CD14-positive monocyte (primary cell): ENCODE measurements around the gene TYROBP. TPM values are rescaled to one million over a fixed set of nuclear protein-coding genes. Genes with fewer than 3 reads are reported as not detected.
A peak's percentile ranks its signal among the peaks of the same experiment; 100 is the strongest.

Experiments
- DNase-seq, 3 donors: peaks; one replicate each; pipeline ENCODE4 v3.0.0-alpha.2; 2011 to 2022
- H2AFZ ChIP-seq: 2 replicates; pipeline ENCODE4 v1.6.0; 2012; ENCODE audit warnings: mild to moderate bottlenecking, low read depth, low read length, inconsistent platforms; ENCODE audit not compliant: insufficient read depth, poor library complexity, severe bottlenecking
- H3K27ac ChIP-seq, 2 donors: 1 replicate in 1 of 2; 2 replicates in 1 of 2; pipeline ENCODE4 v1.5.1; 2012 to 2013; ENCODE audit warnings: low read length in 2 of 2, control low read depth in 1 of 2, inconsistent platforms in 1 of 2, low read depth in 1 of 2, mild to moderate bottlenecking in 1 of 2
- H3K27me3 ChIP-seq, 2 donors: one replicate each; pipeline versions ENCODE4 v1.6.0 to v1.6.1; 2011 to 2013; ENCODE audit warnings: low read length in 2 of 2; ENCODE audit not compliant: control insufficient read depth in 2 of 2, insufficient read depth in 2 of 2
- H3K36me3 ChIP-seq, 2 donors: replicated peaks in 1 of 2; 1 replicate in 1 of 2; 2 replicates in 1 of 2; pipeline versions ENCODE4 v1.5.1 to v1.6.1; 2012 to 2013; ENCODE audit warnings: low read length in 2 of 2, control low read depth in 1 of 2, inconsistent platforms in 1 of 2, mild to moderate bottlenecking in 1 of 2; ENCODE audit not compliant: insufficient read depth in 2 of 2, control insufficient read depth in 1 of 2
- H3K4me1 ChIP-seq, 2 donors: 1 replicate in 1 of 2; 2 replicates in 1 of 2; pipeline versions ENCODE4 v1.5.1 to v1.6.1; 2012 to 2013; ENCODE audit warnings: low read length in 2 of 2, control low read depth in 1 of 2, inconsistent platforms in 1 of 2, mild to moderate bottlenecking in 1 of 2, moderate library complexity in 1 of 2; ENCODE audit not compliant: insufficient read depth in 2 of 2, control insufficient read depth in 1 of 2
- H3K4me2 ChIP-seq: replicated peaks from 2 replicates; pipeline ENCODE3; 2012; ENCODE audit warnings: low read length, moderate library complexity, mild to moderate bottlenecking; ENCODE audit not compliant: poor library complexity, severe bottlenecking; ENCODE audit errors: extremely low read depth
- H3K4me3 ChIP-seq, 3 experiments: fragments of 200-600 bp in 1 of 3; sonication (generic) in 1 of 3; replicated peaks in 1 of 3; 1 replicate in 2 of 3; 2 replicates in 1 of 3; pipeline ENCODE4 v1.5.1; 2011 to 2013; ENCODE audit warnings: low read length in 3 of 3, mild to moderate bottlenecking in 3 of 3, control low read depth in 2 of 3, low read depth in 2 of 3, inconsistent platforms in 1 of 3, moderate library complexity in 1 of 3
- H3K79me2 ChIP-seq: 2 replicates; pipeline ENCODE4 v1.6.0; 2012; ENCODE audit warnings: mild to moderate bottlenecking, control low read depth, inconsistent platforms, low read length, moderate library complexity; ENCODE audit not compliant: insufficient read depth
- H3K9ac ChIP-seq: 2 replicates; pipeline ENCODE4 v1.6.0; 2017; ENCODE audit warnings: low read length, mild to moderate bottlenecking; ENCODE audit not compliant: insufficient read depth, poor library complexity, severe bottlenecking
- H3K9me3 ChIP-seq, 2 donors: replicated peaks in 1 of 2; 1 replicate in 1 of 2; 2 replicates in 1 of 2; pipeline versions ENCODE4 v1.5.1 to v1.6.1; 2012 to 2013; ENCODE audit warnings: low read length in 2 of 2, control low read depth in 1 of 2; ENCODE audit not compliant: control insufficient read depth in 1 of 2, insufficient read depth in 1 of 2
- H4K20me1 ChIP-seq: 2 replicates; pipeline ENCODE4 v1.6.0; 2012; ENCODE audit warnings: mild to moderate bottlenecking, low read length, control low read depth, moderate library complexity; ENCODE audit not compliant: insufficient read depth
- H3K27ac Mint-ChIP-seq, 7 donors: one replicate each; pipeline ENCODE4 v1.8.0; 2020; ENCODE audit warnings: mild to moderate bottlenecking in 7 of 7, mixed read lengths in 7 of 7, moderate library complexity in 6 of 7, inconsistent platforms in 2 of 7
- H3K27me3 Mint-ChIP-seq, 3 donors: one replicate each; pipeline ENCODE4 v1.8.0; 2021 to 2022; ENCODE audit warnings: low read depth in 3 of 3, mild to moderate bottlenecking in 3 of 3, mixed read lengths in 3 of 3, moderate library complexity in 3 of 3, inconsistent platforms in 1 of 3
- H3K36me3 Mint-ChIP-seq, 2 donors: one replicate each; pipeline ENCODE4 v1.8.0; 2020; ENCODE audit warnings: mixed read lengths in 2 of 2, inconsistent platforms in 1 of 2, mild to moderate bottlenecking in 1 of 2
- H3K4me1 Mint-ChIP-seq: one replicate; pipeline ENCODE4 v1.8.0; 2020; ENCODE audit warnings: mild to moderate bottlenecking, mixed read lengths
- H3K4me3 Mint-ChIP-seq, 2 donors: one replicate each; pipeline ENCODE4 v1.8.0; 2020; ENCODE audit warnings: mild to moderate bottlenecking in 2 of 2, mixed read lengths in 2 of 2, moderate library complexity in 1 of 2
- H3K9me3 Mint-ChIP-seq, 7 donors: one replicate each; pipeline ENCODE4 v1.8.0; 2020 to 2022; ENCODE audit warnings: mixed read lengths in 7 of 7, mild to moderate bottlenecking in 6 of 7, moderate library complexity in 6 of 7, inconsistent platforms in 2 of 7
- WGBS: methylation state at CpG from one replicate; pipeline ENCODE4 v1.1.5; 2013; ENCODE audit warnings: missing lambda C conversion rate; ENCODE audit not compliant: insufficient coverage; 5-methylcytosine and 5-hydroxymethylcytosine counted together
- intact Hi-C, 2 donors: fragments of 100-400 bp; cut with micrococcal nuclease; formaldehyde crosslinking; loops; one replicate each; pipeline versions ENCODE4 v1.15.0 to v1.15.1; 2023
- polyA plus RNA-seq, 3 donors: library from polyadenylated mRNA; depleted of rRNA in 1 of 3; unstranded in 2 of 3; stranded (reverse) in 1 of 3; fragments of 300-500 nt in 2 of 3; fragments of >200 nt in 1 of 3; fragmentation: Illumina TruSeq in 2 of 3; gene quantifications; 1 replicate in 2 of 3; 2 replicates in 1 of 3; pipeline ENCODE4 v1.2.3, GENCODE V29; 2012 to 2021
- TF ChIP-seq, protein P1 (sequence below): fragments of 200-600 bp; IDR thresholded peaks from one replicate; pipeline ENCODE4 v1.8.0; 2022; ENCODE audit warnings: antibody characterized with exemption, mild to moderate bottlenecking

The TYROBP gene
- polyA plus RNA-seq, 3 donors, result 3,224 to 6,141 (median 5,182) TPM

DNA sequence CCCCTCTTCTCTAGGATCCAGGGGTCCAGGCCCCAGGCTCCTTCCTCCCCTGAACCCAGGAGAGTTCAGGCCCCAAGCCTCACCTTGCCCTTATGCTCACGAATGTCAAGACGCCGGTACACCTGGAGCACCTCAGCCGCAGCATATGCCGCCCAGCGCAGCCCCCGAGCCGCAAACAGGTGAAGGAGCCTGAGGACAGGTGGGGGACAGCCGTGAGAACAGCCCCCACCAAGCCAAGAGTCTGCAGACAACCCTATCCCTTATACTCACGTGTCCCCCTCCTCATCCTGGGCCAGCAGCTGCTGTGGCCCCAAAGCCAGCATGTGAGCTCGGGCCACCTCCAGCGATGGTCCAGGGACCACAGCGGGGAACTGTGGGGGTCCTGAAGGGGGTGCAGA lies 11.5 kb downstream of the TYROBP start:
- WGBS, result 97% methylated on average over 12 of the region's 13 CpGs
- H3K4me3 Mint-ChIP-seq, result no peak overlapping the region
- Histone ChIP-seq H3K4me3 (peak overlapping the region in 1 of 3 experiments; percentile 99), H4K20me1 (peaks cover 79% of the 10 kb centered on the region), H3K27me3 (no peaks in the 10 kb centered on the region), H3K36me3 (peaks cover 56 to 65% of the 10 kb centered on the region in 2 donors), H2AFZ (no peak overlapping the region), H3K79me2 (peaks cover 88% of the 10 kb centered on the region), H3K27ac (peak overlapping the region in 1 of 2 donors; percentile 95), H3K9ac (no peak overlapping the region), H3K9me3 (no peaks in the 10 kb centered on the region), H3K4me1 (peaks cover 24 to 35% of the 10 kb centered on the region in 2 donors), H3K4me2 (no peak overlapping the region)
- H3K27ac Mint-ChIP-seq, result no peak overlapping the region
- TF ChIP-seq, protein P1, sequence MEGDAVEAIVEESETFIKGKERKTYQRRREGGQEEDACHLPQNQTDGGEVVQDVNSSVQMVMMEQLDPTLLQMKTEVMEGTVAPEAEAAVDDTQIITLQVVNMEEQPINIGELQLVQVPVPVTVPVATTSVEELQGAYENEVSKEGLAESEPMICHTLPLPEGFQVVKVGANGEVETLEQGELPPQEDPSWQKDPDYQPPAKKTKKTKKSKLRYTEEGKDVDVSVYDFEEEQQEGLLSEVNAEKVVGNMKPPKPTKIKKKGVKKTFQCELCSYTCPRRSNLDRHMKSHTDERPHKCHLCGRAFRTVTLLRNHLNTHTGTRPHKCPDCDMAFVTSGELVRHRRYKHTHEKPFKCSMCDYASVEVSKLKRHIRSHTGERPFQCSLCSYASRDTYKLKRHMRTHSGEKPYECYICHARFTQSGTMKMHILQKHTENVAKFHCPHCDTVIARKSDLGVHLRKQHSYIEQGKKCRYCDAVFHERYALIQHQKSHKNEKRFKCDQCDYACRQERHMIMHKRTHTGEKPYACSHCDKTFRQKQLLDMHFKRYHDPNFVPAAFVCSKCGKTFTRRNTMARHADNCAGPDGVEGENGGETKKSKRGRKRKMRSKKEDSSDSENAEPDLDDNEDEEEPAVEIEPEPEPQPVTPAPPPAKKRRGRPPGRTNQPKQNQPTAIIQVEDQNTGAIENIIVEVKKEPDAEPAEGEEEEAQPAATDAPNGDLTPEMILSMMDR, result no peak
- intact Hi-C loops, result no loop called here
- H3K4me1 Mint-ChIP-seq, result peaks cover 26% of the 10 kb centered on the region
- DNase-seq, result no peak
- H3K27me3 Mint-ChIP-seq, result no peaks in the 10 kb centered on the region
- peaks cover 58 to 65% of the 10 kb centered on the region in 2 donors for H3K36me3 Mint-ChIP-seq
- H3K9me3 Mint-ChIP-seq, result peaks cover 0 to 2% (median 0%) of the 10 kb centered on the region in 7 donors

DNA sequence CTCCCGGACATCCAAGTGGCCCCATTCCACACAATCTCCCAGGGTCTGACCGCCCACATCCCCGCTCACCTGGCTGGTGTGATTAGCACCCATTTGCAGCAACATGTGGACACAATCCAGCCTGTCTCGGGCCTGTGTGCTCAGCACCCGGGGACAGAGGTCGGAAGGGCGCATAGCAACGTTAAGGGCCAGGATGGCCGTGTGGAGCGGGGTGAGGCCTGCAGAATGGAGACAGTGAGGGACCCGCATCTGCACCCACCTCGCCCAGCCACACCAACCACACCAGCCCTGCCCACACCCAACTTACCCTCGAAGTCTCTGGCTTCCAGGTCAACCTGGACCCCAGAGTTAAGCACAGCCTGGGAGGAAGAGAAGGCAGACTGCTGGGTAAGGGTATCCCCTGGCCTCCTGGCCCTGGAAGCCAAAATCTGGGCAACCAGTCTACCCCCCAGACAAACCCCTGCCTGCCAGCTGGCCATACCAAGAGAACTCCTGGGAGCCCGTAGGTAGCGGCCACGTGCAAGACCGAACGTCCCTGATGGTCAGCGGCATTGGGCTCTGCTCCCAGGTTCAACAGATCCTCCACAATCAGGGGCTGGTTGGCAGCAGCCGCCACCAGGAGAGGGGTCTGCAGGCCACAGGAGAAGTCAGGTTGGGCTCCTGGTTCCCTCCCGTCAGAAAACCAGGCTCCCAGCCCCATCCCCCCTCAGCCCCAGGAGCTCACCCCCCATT lies 12.0 kb downstream of the TYROBP start:
- no peak for DNase-seq
- Histone ChIP-seq H3K27me3 (no peaks in the 10 kb centered on the region), H3K9me3 (no peaks in the 10 kb centered on the region), H3K9ac (no peak overlapping the region), H4K20me1 (peaks cover 84% of the 10 kb centered on the region), H3K4me2 (no peak overlapping the region), H3K4me3 (peak overlapping the region in 1 of 3 experiments; percentile 99), H2AFZ (no peak overlapping the region), H3K4me1 (peaks cover 18 to 29% of the 10 kb centered on the region in 2 donors), H3K36me3 (peaks cover 58 to 71% of the 10 kb centered on the region in 2 donors), H3K79me2 (peaks cover 83% of the 10 kb centered on the region), H3K27ac (peak overlapping the region; percentile 7 to 31)
- Mint-ChIP-seq H3K4me3 (peak overlapping the region in 1 of 2 donors; percentile 24), H3K36me3 (peaks cover 61 to 70% of the 10 kb centered on the region in 2 donors), H3K27me3 (no peaks in the 10 kb centered on the region), H3K27ac (peak overlapping the region in 3 of 7 donors; percentile 38 to 65 (median 55)), H3K4me1 (peaks cover 22% of the 10 kb centered on the region), H3K9me3 (peaks cover 0 to 2% (median 0%) of the 10 kb centered on the region in 7 donors)
- intact Hi-C loops, result no loop called here
- WGBS, result 97% methylated on average over 19 of the region's 21 CpGs
- TF ChIP-seq, protein P1, result no peak
